SK-N-SH treated with all-trans-retinoic acid at 6 μM for 48 hours (cell line): ENCODE measurements around the gene ZMIZ2.

Source experiments
- ARNTL ChIP-seq: fragments of 450-650 bp; formaldehyde crosslinking; IDR thresholded peaks from 2 replicates; pipeline ENCODE4 v1.5.0; 2020; ENCODE audit warnings: low read depth, mild to moderate bottlenecking, moderate library complexity, borderline replicate concordance
- CSDC2 ChIP-seq: fragments of 250-450 bp; sonication (Bioruptor Pico); IDR thresholded peaks from 2 replicates; pipeline ENCODE4 v1.5.0; 2020; ENCODE audit warnings: mild to moderate bottlenecking, moderate library complexity
- ESRRG ChIP-seq: fragments of 250-450 bp; sonication (Bioruptor Pico); IDR thresholded peaks from 2 replicates; pipeline ENCODE4 v1.6.1; 2021; ENCODE audit warnings: mild to moderate bottlenecking
- GLIS3 ChIP-seq: fragments of 250-450 bp; sonication (Bioruptor Pico); IDR thresholded peaks from 2 replicates; pipeline ENCODE4 v1.5.0; 2020; ENCODE audit warnings: mild to moderate bottlenecking, moderate library complexity
- RARB ChIP-seq: fragments of 250-450 bp; sonication (Bioruptor Pico); IDR thresholded peaks from 2 replicates; pipeline ENCODE4 v1.8.0; 2021; ENCODE audit warnings: mild to moderate bottlenecking, moderate library complexity
- TF ChIP-seq, protein P1 (sequence below): fragments of 250-450 bp; sonication (Bioruptor Pico); IDR thresholded peaks from 2 replicates; pipeline ENCODE4 v1.8.0; 2020; ENCODE audit warnings: mild to moderate bottlenecking, moderate library complexity, borderline replicate concordance
- TF ChIP-seq, protein P2 (sequence below): fragments of 250-450 bp; sonication (Bioruptor Pico); IDR thresholded peaks from 2 replicates; pipeline ENCODE4 v1.5.0; 2020; ENCODE audit warnings: mild to moderate bottlenecking, moderate library complexity
- TF ChIP-seq, protein P3 (sequence below): fragments of 250-450 bp; sonication (Bioruptor Pico); IDR thresholded peaks from 2 replicates; pipeline ENCODE4 v1.5.1; 2020; ENCODE audit warnings: low read depth, mild to moderate bottlenecking, moderate library complexity
- TF ChIP-seq, protein P4 (sequence below): fragments of 250-450 bp; sonication (Bioruptor Pico); IDR thresholded peaks from 2 replicates; pipeline ENCODE4 v1.8.0; 2021; ENCODE audit warnings: low read depth, mild to moderate bottlenecking, moderate library complexity, borderline replicate concordance

DNA sequence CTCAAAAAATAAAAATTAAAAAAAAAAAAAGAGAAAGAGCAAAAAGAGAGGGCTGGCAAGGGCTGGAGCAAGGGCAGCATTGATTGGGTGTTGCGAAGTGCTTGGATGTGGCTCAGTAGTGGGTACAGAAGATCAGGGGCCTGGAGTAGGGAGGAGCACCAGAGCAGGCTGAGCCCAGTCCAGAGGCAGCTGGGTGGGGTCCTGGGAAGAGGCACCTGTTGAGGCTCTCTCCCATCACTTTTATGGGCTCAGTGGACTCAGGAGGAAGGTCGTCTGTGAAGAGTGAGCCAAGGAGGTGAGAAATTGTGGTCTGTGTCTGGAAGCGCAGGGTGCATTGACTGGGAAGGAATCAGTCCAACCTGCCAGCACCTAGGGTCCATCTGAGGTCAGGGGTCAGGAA, 11.8 kb upstream of the ZMIZ2 start:
- TF ChIP-seq ESRRG (CRISPR knock-in tag) (no peak), GLIS3 (CRISPR knock-in tag) (no peak), CSDC2 (CRISPR knock-in tag) (no peak), ARNTL (CRISPR knock-in tag) (no peak), RARB (CRISPR knock-in tag) (no peak)
- TF ChIP-seq, protein P1, sequence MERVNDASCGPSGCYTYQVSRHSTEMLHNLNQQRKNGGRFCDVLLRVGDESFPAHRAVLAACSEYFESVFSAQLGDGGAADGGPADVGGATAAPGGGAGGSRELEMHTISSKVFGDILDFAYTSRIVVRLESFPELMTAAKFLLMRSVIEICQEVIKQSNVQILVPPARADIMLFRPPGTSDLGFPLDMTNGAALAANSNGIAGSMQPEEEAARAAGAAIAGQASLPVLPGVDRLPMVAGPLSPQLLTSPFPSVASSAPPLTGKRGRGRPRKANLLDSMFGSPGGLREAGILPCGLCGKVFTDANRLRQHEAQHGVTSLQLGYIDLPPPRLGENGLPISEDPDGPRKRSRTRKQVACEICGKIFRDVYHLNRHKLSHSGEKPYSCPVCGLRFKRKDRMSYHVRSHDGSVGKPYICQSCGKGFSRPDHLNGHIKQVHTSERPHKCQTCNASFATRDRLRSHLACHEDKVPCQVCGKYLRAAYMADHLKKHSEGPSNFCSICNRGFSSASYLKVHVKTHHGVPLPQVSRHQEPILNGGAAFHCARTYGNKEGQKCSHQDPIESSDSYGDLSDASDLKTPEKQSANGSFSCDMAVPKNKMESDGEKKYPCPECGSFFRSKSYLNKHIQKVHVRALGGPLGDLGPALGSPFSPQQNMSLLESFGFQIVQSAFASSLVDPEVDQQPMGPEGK: no peak
- TF ChIP-seq, protein P2, sequence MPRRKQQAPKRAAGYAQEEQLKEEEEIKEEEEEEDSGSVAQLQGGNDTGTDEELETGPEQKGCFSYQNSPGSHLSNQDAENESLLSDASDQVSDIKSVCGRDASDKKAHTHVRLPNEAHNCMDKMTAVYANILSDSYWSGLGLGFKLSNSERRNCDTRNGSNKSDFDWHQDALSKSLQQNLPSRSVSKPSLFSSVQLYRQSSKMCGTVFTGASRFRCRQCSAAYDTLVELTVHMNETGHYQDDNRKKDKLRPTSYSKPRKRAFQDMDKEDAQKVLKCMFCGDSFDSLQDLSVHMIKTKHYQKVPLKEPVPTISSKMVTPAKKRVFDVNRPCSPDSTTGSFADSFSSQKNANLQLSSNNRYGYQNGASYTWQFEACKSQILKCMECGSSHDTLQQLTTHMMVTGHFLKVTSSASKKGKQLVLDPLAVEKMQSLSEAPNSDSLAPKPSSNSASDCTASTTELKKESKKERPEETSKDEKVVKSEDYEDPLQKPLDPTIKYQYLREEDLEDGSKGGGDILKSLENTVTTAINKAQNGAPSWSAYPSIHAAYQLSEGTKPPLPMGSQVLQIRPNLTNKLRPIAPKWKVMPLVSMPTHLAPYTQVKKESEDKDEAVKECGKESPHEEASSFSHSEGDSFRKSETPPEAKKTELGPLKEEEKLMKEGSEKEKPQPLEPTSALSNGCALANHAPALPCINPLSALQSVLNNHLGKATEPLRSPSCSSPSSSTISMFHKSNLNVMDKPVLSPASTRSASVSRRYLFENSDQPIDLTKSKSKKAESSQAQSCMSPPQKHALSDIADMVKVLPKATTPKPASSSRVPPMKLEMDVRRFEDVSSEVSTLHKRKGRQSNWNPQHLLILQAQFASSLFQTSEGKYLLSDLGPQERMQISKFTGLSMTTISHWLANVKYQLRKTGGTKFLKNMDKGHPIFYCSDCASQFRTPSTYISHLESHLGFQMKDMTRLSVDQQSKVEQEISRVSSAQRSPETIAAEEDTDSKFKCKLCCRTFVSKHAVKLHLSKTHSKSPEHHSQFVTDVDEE (CRISPR knock-in tag): no peak
- TF ChIP-seq, protein P3, sequence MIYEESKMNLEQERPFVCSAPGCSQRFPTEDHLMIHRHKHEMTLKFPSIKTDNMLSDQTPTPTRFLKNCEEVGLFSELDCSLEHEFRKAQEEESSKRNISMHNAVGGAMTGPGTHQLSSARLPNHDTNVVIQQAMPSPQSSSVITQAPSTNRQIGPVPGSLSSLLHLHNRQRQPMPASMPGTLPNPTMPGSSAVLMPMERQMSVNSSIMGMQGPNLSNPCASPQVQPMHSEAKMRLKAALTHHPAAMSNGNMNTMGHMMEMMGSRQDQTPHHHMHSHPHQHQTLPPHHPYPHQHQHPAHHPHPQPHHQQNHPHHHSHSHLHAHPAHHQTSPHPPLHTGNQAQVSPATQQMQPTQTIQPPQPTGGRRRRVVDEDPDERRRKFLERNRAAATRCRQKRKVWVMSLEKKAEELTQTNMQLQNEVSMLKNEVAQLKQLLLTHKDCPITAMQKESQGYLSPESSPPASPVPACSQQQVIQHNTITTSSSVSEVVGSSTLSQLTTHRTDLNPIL: no peak
- TF ChIP-seq, protein P4, sequence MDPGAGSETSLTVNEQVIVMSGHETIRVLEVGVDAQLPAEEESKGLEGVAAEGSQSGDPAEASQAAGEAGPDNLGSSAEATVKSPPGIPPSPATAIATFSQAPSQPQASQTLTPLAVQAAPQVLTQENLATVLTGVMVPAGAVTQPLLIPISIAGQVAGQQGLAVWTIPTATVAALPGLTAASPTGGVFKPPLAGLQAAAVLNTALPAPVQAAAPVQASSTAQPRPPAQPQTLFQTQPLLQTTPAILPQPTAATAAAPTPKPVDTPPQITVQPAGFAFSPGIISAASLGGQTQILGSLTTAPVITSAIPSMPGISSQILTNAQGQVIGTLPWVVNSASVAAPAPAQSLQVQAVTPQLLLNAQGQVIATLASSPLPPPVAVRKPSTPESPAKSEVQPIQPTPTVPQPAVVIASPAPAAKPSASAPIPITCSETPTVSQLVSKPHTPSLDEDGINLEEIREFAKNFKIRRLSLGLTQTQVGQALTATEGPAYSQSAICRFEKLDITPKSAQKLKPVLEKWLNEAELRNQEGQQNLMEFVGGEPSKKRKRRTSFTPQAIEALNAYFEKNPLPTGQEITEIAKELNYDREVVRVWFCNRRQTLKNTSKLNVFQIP (CRISPR knock-in tag): no peak
